Fibroblast of mammary gland (primary cell): ENCODE results near the gene SGSM1.
A peak's percentile ranks its signal among the peaks of the same experiment; 100 is the strongest.

Experiments used
- DNase-seq: peaks from one replicate; pipeline ENCODE4 v3.0.0-alpha.2; 2010; ENCODE audit warnings: low read depth
- H3K4me3 ChIP-seq: 2 replicates; pipeline ENCODE4 v1.5.1; 2011; ENCODE audit warnings: low read depth, mild to moderate bottlenecking, low read length, moderate library complexity; ENCODE audit not compliant: control insufficient read depth
- TF ChIP-seq, protein P1 (sequence below): conservative IDR thresholded peaks from 2 replicates; pipeline ENCODE4 v1.5.1; 2011; ENCODE audit warnings: low read depth, low read length, inconsistent platforms; ENCODE audit not compliant: control insufficient read depth, insufficient read depth

The SGSM1 gene

GRCh38 chr22:24947383-24947782, 141.4 kb downstream of the SGSM1 start:
- no peak for DNase-seq
- H3K4me3 ChIP-seq, result no peak overlapping the region
- TF ChIP-seq, protein P1, sequence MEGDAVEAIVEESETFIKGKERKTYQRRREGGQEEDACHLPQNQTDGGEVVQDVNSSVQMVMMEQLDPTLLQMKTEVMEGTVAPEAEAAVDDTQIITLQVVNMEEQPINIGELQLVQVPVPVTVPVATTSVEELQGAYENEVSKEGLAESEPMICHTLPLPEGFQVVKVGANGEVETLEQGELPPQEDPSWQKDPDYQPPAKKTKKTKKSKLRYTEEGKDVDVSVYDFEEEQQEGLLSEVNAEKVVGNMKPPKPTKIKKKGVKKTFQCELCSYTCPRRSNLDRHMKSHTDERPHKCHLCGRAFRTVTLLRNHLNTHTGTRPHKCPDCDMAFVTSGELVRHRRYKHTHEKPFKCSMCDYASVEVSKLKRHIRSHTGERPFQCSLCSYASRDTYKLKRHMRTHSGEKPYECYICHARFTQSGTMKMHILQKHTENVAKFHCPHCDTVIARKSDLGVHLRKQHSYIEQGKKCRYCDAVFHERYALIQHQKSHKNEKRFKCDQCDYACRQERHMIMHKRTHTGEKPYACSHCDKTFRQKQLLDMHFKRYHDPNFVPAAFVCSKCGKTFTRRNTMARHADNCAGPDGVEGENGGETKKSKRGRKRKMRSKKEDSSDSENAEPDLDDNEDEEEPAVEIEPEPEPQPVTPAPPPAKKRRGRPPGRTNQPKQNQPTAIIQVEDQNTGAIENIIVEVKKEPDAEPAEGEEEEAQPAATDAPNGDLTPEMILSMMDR, result no peak

- H3K4me3 ChIP-seq, result no peak overlapping the region
- TF ChIP-seq, protein P1, result no peak
- DNase-seq, result no peak
Measured at GRCh38 chr22:24947881-24948280, 141.9 kb downstream of the SGSM1 start.

DNA sequence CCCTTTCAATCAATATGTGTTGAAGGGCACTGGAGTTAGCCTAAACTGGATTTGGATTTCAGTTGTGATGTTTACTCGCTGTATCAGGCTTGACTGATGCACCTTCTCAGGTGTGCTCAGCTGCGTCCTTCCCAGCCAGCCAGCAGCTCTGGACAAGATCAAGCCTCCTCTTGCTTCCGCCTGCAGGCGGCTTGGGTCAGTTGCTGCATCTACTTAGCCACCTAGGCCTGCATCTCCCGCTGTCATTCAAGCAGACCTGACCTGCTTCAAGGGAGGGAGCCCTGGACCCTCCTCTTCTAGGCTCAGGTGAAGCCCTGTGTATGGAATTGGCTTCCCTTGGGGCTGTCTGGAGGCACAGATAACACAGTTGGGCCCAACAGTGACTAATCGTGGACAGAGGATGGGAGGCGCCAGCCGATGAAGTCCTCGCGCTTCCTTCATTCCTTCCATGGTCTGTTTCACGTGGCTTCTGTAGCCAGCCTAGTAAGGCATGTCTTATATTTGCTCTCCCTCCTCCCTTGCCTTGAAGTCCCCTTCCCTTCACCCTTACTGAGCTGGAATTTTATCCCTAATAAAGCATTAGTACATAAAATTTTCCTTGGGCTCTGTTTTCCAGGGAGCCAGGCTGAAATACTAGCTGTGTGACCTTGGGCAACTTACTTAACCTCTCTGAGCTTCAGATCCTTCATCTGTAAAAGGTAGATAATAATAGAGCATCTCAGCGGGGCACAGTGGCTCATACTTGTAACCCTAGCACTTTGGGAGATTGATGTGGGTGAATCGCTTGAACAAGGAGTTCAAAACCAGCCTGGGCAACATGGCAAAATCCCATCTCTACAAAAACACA, 142.6 kb downstream of the SGSM1 start:
- no peak overlapping the region for H3K4me3 ChIP-seq
- TF ChIP-seq, protein P1, result no peak
- DNase-seq, result no peak

- peak; percentile 47 for DNase-seq
- TF ChIP-seq, protein P1, result no peak
- no peak overlapping the region for H3K4me3 ChIP-seq
Measured at GRCh38 chr22:24950272-24950902, 144.4 kb downstream of the SGSM1 start.

GRCh38 chr22:24951942-24952836, 146.2 kb downstream of the SGSM1 start, which contains the start of gene KIAA1671:
TSS of gene KIAA1671 (plus strand) at chr22:24952716. CDS start at chr22:25028000, 75,284 bp downstream.
- peak within 1 kb of the TSS; percentile 53 for H3K4me3 ChIP-seq
- TF ChIP-seq, protein P1, result peak; percentile 71
- DNase-seq, result peak; percentile 42

DNA sequence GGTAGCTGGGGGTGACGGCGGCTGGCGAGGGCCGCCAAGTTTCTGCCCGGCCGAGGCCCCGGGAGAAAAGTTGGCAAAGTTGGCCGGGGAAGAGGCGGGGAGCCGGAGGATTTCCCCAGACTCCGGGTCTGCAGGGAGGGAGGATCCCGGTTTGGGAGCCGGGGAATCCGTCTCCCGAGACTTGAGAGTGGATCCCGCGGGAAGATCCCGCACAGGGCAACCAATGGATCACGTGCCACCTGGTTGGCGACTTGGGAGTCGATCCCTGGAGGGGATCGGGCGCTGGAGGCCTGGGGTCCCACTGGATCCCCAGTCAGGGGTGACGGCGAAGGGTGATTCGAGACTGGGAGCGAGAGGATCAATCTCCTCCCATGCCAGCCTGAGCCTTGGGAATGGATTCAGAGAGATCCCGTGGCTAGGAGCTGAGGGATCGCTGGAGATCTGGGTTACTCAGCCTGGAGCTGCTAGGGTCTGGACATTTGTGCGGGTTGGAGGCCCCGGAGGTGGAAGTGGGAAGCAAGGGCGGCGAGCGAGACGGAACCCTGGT, 146.9 kb downstream of the SGSM1 start:
- peak overlapping the region; percentile 31 for H3K4me3 ChIP-seq
- peak; percentile 28 for DNase-seq
- TF ChIP-seq, protein P1, result no peak
